Gastrocnemius medialis (tissue), 4 donors: ENCODE results near the gene PEX16. TPM values are rescaled to one million over a fixed set of nuclear protein-coding genes. Genes with fewer than 3 reads are reported as not detected.
"Not testable (repeated sequence)": the region's sequence is repeated elsewhere in the genome, so short reads cannot be mapped to it uniquely, and the experiment has no call there.

Experiments used
- ATAC-seq, 2 donors: fragments of 150-250 bp; one replicate each; pipeline ENCODE4 v1.9.1; 2016
- DNase-seq, 2 donors: peaks; one replicate each; pipeline ENCODE4 v3.0.0-alpha.2; 2019
- H3K27ac ChIP-seq, 4 donors: fragments of 200-600 bp; sonication (generic); 1 replicate in 1 of 4; 2 replicates in 3 of 4; pipeline ENCODE4 v1.5.1; 2016 to 2018; ENCODE audit warnings: mild to moderate bottlenecking in 2 of 4, moderate library complexity in 1 of 4
- H3K27me3 ChIP-seq, 3 donors: fragments of 200-600 bp; sonication (generic) in 2 of 3; 1 replicate in 1 of 3; 2 replicates in 2 of 3; pipeline versions ENCODE4 v1.5.1 to v1.6.0; 2016 to 2019; ENCODE audit warnings: mild to moderate bottlenecking in 1 of 3, moderate library complexity in 1 of 3
- H3K36me3 ChIP-seq, 2 donors: fragments of 200-600 bp; sonication (generic) in 1 of 2; one replicate each; pipeline ENCODE4 v1.5.1; 2017 to 2018
- H3K4me1 ChIP-seq, 2 donors: fragments of 200-600 bp; sonication (generic) in 1 of 2; one replicate each; pipeline ENCODE4 v1.5.1; 2016 to 2017; ENCODE audit warnings: mild to moderate bottlenecking in 2 of 2
- H3K4me3 ChIP-seq, 4 donors: fragments of 200-600 bp; sonication (generic) in 3 of 4; 1 replicate in 1 of 4; 2 replicates in 3 of 4; pipeline ENCODE4 v1.5.1; 2016 to 2019; ENCODE audit warnings: mild to moderate bottlenecking in 2 of 4
- H3K9me3 ChIP-seq, 3 donors: fragments of 200-600 bp; sonication (generic) in 2 of 3; 1 replicate in 1 of 3; 2 replicates in 2 of 3; pipeline ENCODE4 v1.5.1; 2016 to 2019
- CTCF ChIP-seq, 5 experiments: fragments of 450-650 bp in 3 of 5; fragments of 200-600 bp in 2 of 5; sonication (generic) in 2 of 5; IDR thresholded peaks in 4 of 5; conservative IDR thresholded peaks in 1 of 5; 1 replicate in 4 of 5; 2 replicates in 1 of 5; pipeline ENCODE4 v1.5.1; 2016 to 2019; ENCODE audit warnings: antibody characterized with exemption in 5 of 5, mild to moderate bottlenecking in 3 of 5, moderate library complexity in 3 of 5
- POLR2A ChIP-seq, 2 donors: fragments of 450-650 bp; IDR thresholded peaks; one replicate each; pipeline ENCODE4 v1.6.1; 2017; ENCODE audit warnings: antibody characterized with exemption in 2 of 2, mild to moderate bottlenecking in 2 of 2, moderate library complexity in 2 of 2
- in situ Hi-C, 4 donors: fragments of 200-750 bp; cut with MboI; loops; one replicate each; pipeline versions ENCODE4 v1.15.0 to v1.8.0; 2017; ENCODE audit warnings: low sequenced_read_pairs in 4 of 4
- intact Hi-C: fragments of 100-400 bp; cut with DNase I; formaldehyde crosslinking; loops from one replicate; pipeline ENCODE4 v1.15.1; 2023; ENCODE audit warnings: low total_unique reads
- total RNA-seq, 4 donors: library from RNA; depleted of rRNA; stranded (reverse); fragments of >200 nt; gene quantifications; one replicate each; pipeline versions ENCODE4 v1.1.0 to v1.2.3, GENCODE V29; 2016

PEX16 gene
- total RNA-seq, 4 donors from 2014 or later: 18.5 to 27.2 (median 20.5) TPM

GRCh38 chr11:45906965-45907611 is 10.6 kb downstream of the PEX16 start, which contains the start of gene FREY1:
Gene FREY1, minus strand, starts transcription at chr11:45907271. Its CDS starts 26 bp downstream, at chr11:45907245.
- Histone ChIP-seq H3K36me3 (peaks cover 0 to 29% of the 10 kb centered on the region in 2 donors), H3K27ac (no peak within 1 kb of the TSS), H3K9me3 (no peaks in the 10 kb centered on the region), H3K4me1 (no peaks in the 10 kb centered on the region), H3K4me3 (no peak within 1 kb of the TSS), H3K27me3 (no peaks in the 10 kb centered on the region)
- in situ Hi-C loops (no loop called here), intact Hi-C loops (no loop called here)
- DNase-seq (no peak), ATAC-seq (peak in 1 of 2 donors; percentile 15)
- TF ChIP-seq CTCF (IDR thresholded peaks at IDR 0.05 in 4 of 5, conservative IDR thresholded peaks at IDR 0.05 in 1 of 5): no peak
- TF ChIP-seq POLR2A (IDR thresholded peaks at IDR 0.05): no peak

- Histone ChIP-seq H3K4me1 (no peaks in the 10 kb centered on the region), H3K9me3 (no peaks in the 10 kb centered on the region), H3K4me3 (no peak overlapping the region), H3K36me3 (peaks cover 0 to 20% of the 10 kb centered on the region in 2 donors), H3K27me3 (no peaks in the 10 kb centered on the region), H3K27ac (no peak overlapping the region)
- DNase-seq: no peak
- intact Hi-C loops: no loop called here
- TF ChIP-seq CTCF (IDR thresholded peaks at IDR 0.05 in 4 of 5, conservative IDR thresholded peaks at IDR 0.05 in 1 of 5) (no peak), POLR2A (IDR thresholded peaks at IDR 0.05) (no peak)
- in situ Hi-C loops: no loop called here
- ATAC-seq: no peak
Measured at GRCh38 chr11:45906096-45906682, 11.5 kb downstream of the PEX16 start.

DNA sequence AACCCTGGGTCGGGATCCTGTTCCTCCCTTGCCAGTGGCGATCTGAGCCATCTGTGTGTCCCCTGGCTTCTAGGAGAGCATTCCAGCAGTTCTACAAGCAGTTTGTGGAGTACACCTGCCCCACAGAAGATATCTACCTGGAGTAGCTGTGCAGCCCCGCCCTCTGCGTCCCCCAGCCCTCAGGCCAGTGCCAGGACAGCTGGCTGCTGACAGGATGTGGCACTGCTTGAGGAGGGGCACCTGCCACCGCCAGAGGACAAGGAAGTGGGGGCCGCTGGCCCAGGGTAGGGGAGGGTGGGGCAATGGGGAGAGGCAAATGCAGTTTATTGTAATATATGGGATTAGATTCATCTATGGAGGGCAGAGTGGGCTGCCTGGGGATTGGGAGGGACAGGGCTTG is 12.1 kb downstream of the PEX16 start:
- H3K27ac ChIP-seq, H3K27me3 ChIP-seq, ATAC-seq, intact Hi-C loops, DNase-seq, H3K4me3 ChIP-seq, H3K9me3 ChIP-seq, in situ Hi-C loops, H3K4me1 ChIP-seq: not testable (repeated sequence)
- peaks cover 0 to 14% of the 10 kb centered on the region in 2 donors for H3K36me3 ChIP-seq

DNA sequence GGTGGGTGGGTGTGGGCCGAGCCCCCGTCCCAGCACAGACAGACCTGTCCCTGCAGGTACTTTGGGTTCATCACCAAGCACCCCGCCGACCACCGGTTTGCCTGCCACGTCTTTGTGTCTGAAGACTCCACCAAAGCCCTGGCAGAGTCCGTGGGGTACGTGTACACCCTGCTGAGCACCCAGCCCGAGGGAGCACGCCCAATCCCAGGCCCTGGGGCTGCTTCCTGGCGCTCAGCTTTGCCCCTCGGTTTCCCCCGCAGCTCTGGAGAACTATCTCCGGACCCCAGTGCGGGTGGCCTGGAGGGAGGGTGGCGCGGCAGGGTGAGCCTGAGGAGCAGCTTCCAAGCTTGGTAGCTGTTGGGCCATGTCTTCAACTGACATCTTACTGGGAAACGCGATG is 12.6 kb downstream of the PEX16 start:
- no peak overlapping the region for H3K4me3 ChIP-seq
- peaks cover 0 to 2% (median 0%) of the 10 kb centered on the region in 3 donors for H3K27me3 ChIP-seq
- no peak for ATAC-seq
- no peaks in the 10 kb centered on the region for H3K9me3 ChIP-seq
- H3K36me3 ChIP-seq: peaks cover 0 to 9% of the 10 kb centered on the region in 2 donors
- intact Hi-C loops (no loop called here), in situ Hi-C loops (no loop called here)
- no peak overlapping the region for H3K27ac ChIP-seq
- no peak for DNase-seq
- TF ChIP-seq CTCF (IDR thresholded peaks at IDR 0.05 in 4 of 5, conservative IDR thresholded peaks at IDR 0.05 in 1 of 5) (no peak), POLR2A (IDR thresholded peaks at IDR 0.05) (no peak)
- H3K4me1 ChIP-seq: peaks cover 0 to 6% of the 10 kb centered on the region in 2 donors

DNA sequence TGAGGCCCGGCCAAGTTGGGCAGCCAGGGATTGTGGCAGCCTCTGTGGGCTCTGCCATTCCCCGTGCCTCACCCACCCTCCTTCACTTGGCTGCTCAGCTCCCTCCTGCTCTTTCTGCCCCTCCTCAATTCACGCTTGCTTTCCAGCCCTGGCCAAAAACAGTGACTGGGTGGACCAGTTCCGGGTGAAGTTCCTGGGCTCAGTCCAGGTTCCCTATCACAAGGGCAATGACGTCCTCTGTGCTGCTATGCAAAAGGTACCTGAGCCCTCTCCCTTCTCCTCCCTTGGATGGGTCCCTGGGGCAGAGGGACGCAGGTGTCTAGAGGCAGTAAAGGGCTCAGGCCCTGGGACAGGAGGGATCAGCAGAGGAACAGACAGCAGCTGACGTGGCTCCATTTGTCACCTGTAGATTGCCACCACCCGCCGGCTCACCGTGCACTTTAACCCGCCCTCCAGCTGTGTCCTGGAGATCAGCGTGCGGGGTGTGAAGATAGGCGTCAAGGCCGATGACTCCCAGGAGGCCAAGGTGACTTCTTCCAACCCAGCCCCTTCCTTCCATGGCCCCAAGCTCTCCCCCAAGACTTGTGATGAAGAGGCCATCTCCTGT is 13.3 kb downstream of the PEX16 start:
- intact Hi-C loops: no loop called here
- DNase-seq (no peak), ATAC-seq (no peak)
- in situ Hi-C loops: no loop called here
- Histone ChIP-seq H3K36me3 (peaks cover 0 to 2% of the 10 kb centered on the region in 2 donors), H3K27me3 (peaks cover 0 to 2% (median 0%) of the 10 kb centered on the region in 3 donors), H3K27ac (no peak overlapping the region), H3K4me1 (peaks cover 0 to 8% of the 10 kb centered on the region in 2 donors), H3K4me3 (no peak overlapping the region), H3K9me3 (no peaks in the 10 kb centered on the region)
- no peak for TF ChIP-seq CTCF (IDR thresholded peaks at IDR 0.05 in 4 of 5, conservative IDR thresholded peaks at IDR 0.05 in 1 of 5)
